OCI-LY1 (cell line): ENCODE results near the gene IKZF3.

ENCODE experiments used
- CTCF ChIP-seq: fragments of 200-600 bp; sonication (generic), shearing (Covaris generic); IDR thresholded peaks from 2 replicates; pipeline ENCODE4 v1.5.1; 2017; ENCODE audit warnings: mild to moderate bottlenecking, antibody characterized with exemption, low read length, moderate library complexity, mixed read lengths
- EZH2 ChIP-seq: fragments of 200-600 bp; sonication (generic), shearing (Covaris generic); IDR thresholded peaks from 2 replicates; pipeline ENCODE4 v1.8.0; 2017; ENCODE audit warnings: borderline replicate concordance, mixed run types, mild to moderate bottlenecking, antibody characterized with exemption, low read length, moderate library complexity, mixed read lengths

GRCh38 chr17:39799395-39799794 lies 64.7 kb downstream of the IKZF3 start:
- TF ChIP-seq CTCF (no peak), EZH2 (no peak)
